Chondrocyte (in vitro differentiated cells): ENCODE data around the gene HIP1R. TPM values are rescaled to one million over a fixed set of nuclear protein-coding genes. Genes with fewer than 3 reads are reported as not detected.

Source experiments
- DNase-seq: peaks from one replicate; pipeline ENCODE4 v3.0.0; 2021; ENCODE audit warnings: mixed read lengths, low spot score
- H3K27ac Mint-ChIP-seq: one replicate; pipeline ENCODE4 v1.8.0; 2021; ENCODE audit warnings: mild to moderate bottlenecking, moderate library complexity, mixed read lengths; ENCODE audit not compliant: unreplicated experiment
- H3K27me3 Mint-ChIP-seq: 2 replicates; pipeline ENCODE4 v1.8.0; 2021; ENCODE audit warnings: low read depth, mixed read lengths
- H3K36me3 Mint-ChIP-seq: 2 replicates; pipeline ENCODE4 v1.8.0; 2021; ENCODE audit warnings: low read depth, mixed read lengths
- H3K4me1 Mint-ChIP-seq: 2 replicates; pipeline ENCODE4 v1.8.0; 2021; ENCODE audit warnings: low read depth, mild to moderate bottlenecking, mixed read lengths
- H3K4me3 Mint-ChIP-seq: one replicate; pipeline ENCODE4 v1.8.0; 2021; ENCODE audit warnings: mild to moderate bottlenecking, moderate library complexity, mixed read lengths; ENCODE audit not compliant: unreplicated experiment
- H3K9me3 Mint-ChIP-seq: 2 replicates; pipeline ENCODE4 v1.8.0; 2021; ENCODE audit warnings: low read depth, mixed read lengths
- CTCF ChIP-seq: fragments of 200-600 bp; sonication (generic); IDR thresholded peaks from 2 replicates; pipeline ENCODE4 v1.5.0; 2021; ENCODE audit warnings: antibody characterized with exemption, mild to moderate bottlenecking, moderate library complexity
- long read RNA-seq: library from polyadenylated mRNA; stranded (forward); transcript quantifications from one replicate; pipeline ENCODE4 v2.0.0, GENCODE V29; 2021
- total RNA-seq: library from RNA; stranded (reverse); gene quantifications from 3 replicates; pipeline ENCODE4 v1.2.1, GENCODE V29; 2021

HIP1R gene
- total RNA-seq = 13.8 to 14.1 TPM (median 13.8 TPM) in 3 replicates
- long read RNA-seq, full-length matches to known transcripts = 20 of 34 reads
- long read RNA-seq, partial matches to known transcripts = 3 of 34 reads
- long read RNA-seq, other reads (novel, unspliced or antisense) = 11 of 34 reads

GRCh38 chr12:122834921-122835749 is at the start of gene HIP1R:
Gene HIP1R, plus strand, starts transcription at chr12:122835457. Its CDS starts 94 bp downstream, at chr12:122835551.
- TF ChIP-seq CTCF = no peak
- Mint-ChIP-seq H3K27me3 (no peaks in the 10 kb centered on the region), H3K4me3 (peak within 1 kb of the TSS; percentile 89), H3K27ac (peak within 1 kb of the TSS; percentile 96), H3K9me3 (no peaks in the 10 kb centered on the region), H3K4me1 (peaks cover 25% of the 10 kb centered on the region), H3K36me3 (no peaks in the 10 kb centered on the region)
- DNase-seq = no peak

- Mint-ChIP-seq H3K27ac (no peak overlapping the region), H3K27me3 (no peaks in the 10 kb centered on the region), H3K4me1 (no peaks in the 10 kb centered on the region), H3K4me3 (no peak overlapping the region), H3K36me3 (peaks cover 5% of the 10 kb centered on the region), H3K9me3 (no peaks in the 10 kb centered on the region)
- no peak for DNase-seq
- TF ChIP-seq CTCF = no peak
Measured at GRCh38 chr12:122785503-122785902, 49.8 kb upstream of the HIP1R start.

GRCh38 chr12:122788387-122788786 is 46.9 kb upstream of the HIP1R start:
- Mint-ChIP-seq H3K36me3 (no peaks in the 10 kb centered on the region), H3K27me3 (no peaks in the 10 kb centered on the region), H3K9me3 (no peaks in the 10 kb centered on the region), H3K4me1 (peaks cover 2% of the 10 kb centered on the region), H3K27ac (no peak overlapping the region), H3K4me3 (no peak overlapping the region)
- no peak for DNase-seq
- TF ChIP-seq CTCF = no peak

GRCh38 chr12:122789637-122790036 is 45.6 kb upstream of the HIP1R start:
- Mint-ChIP-seq H3K36me3 (no peaks in the 10 kb centered on the region), H3K27ac (no peak overlapping the region), H3K4me3 (no peak overlapping the region), H3K4me1 (peaks cover 2% of the 10 kb centered on the region), H3K27me3 (no peaks in the 10 kb centered on the region), H3K9me3 (no peaks in the 10 kb centered on the region)
- DNase-seq = no peak
- TF ChIP-seq CTCF = no peak

- no peak for TF ChIP-seq CTCF
- peaks cover 2% of the 10 kb centered on the region for H3K4me1 Mint-ChIP-seq
- no peak overlapping the region for H3K27ac Mint-ChIP-seq
- H3K9me3 Mint-ChIP-seq = no peaks in the 10 kb centered on the region
- no peak for DNase-seq
- no peaks in the 10 kb centered on the region for H3K36me3 Mint-ChIP-seq
- no peak overlapping the region for H3K4me3 Mint-ChIP-seq
- no peaks in the 10 kb centered on the region for H3K27me3 Mint-ChIP-seq
Measured at GRCh38 chr12:122790393-122791075, 44.7 kb upstream of the HIP1R start.
